Osteoblast (primary cell): ENCODE data around the gene H1-8. TPM values are rescaled to one million over a fixed set of nuclear protein-coding genes. Genes with fewer than 3 reads are reported as not detected.

Experiments used
- DNase-seq: peaks from one replicate; pipeline ENCODE4 v3.0.0; 2011; ENCODE audit warnings: low spot score, mixed read lengths; ENCODE audit not compliant: insufficient read length; ENCODE audit errors: missing footprints
- H2AFZ ChIP-seq: 2 replicates; pipeline ENCODE4 v1.6.0; 2011; ENCODE audit warnings: mild to moderate bottlenecking, low read length
- H3K27ac ChIP-seq: 2 replicates; pipeline ENCODE4 v1.5.1; 2011; ENCODE audit warnings: mild to moderate bottlenecking, low read depth, low read length, moderate library complexity
- H3K27me3 ChIP-seq: 2 replicates; pipeline ENCODE4 v1.6.0; 2012; ENCODE audit warnings: mild to moderate bottlenecking, control low read depth, inconsistent platforms, low read length, moderate library complexity; ENCODE audit not compliant: insufficient read depth
- H3K36me3 ChIP-seq: 2 replicates; pipeline ENCODE4 v1.5.1; 2011; ENCODE audit warnings: mild to moderate bottlenecking, low read length, control low read depth, moderate library complexity; ENCODE audit not compliant: insufficient read depth
- H3K4me1 ChIP-seq: 2 replicates; pipeline ENCODE4 v1.5.1; 2011; ENCODE audit warnings: mild to moderate bottlenecking, low read length, control low read depth, moderate library complexity; ENCODE audit not compliant: insufficient read depth
- H3K4me2 ChIP-seq: 2 replicates; pipeline ENCODE4 v1.6.0; 2011; ENCODE audit warnings: mild to moderate bottlenecking, low read length; ENCODE audit not compliant: insufficient read depth
- H3K4me3 ChIP-seq: fragments of 200-600 bp; sonication (generic); 3 replicates; pipeline ENCODE4 v1.5.1; 2012; ENCODE audit warnings: mild to moderate bottlenecking, low read length, inconsistent platforms; ENCODE audit not compliant: insufficient read depth
- H3K79me2 ChIP-seq: 2 replicates; pipeline ENCODE4 v1.6.0; 2012; ENCODE audit warnings: mild to moderate bottlenecking, low read length, control low read depth, inconsistent platforms; ENCODE audit not compliant: insufficient read depth
- H3K9me3 ChIP-seq: 2 replicates; pipeline ENCODE4 v1.5.1; 2011; ENCODE audit warnings: low read depth, low read length, control low read depth
- H4K20me1 ChIP-seq: 2 replicates; pipeline ENCODE4 v1.6.0; 2012; ENCODE audit warnings: mild to moderate bottlenecking, low read length, control low read depth; ENCODE audit not compliant: insufficient read depth
- total RNA-seq: library from RNA; depleted of rRNA; stranded (reverse); fragments of >200 nt; gene quantifications from 2 replicates; pipeline ENCODE4 v1.2.3, GENCODE V29; 2012
- TF ChIP-seq, protein P1 (sequence below): IDR thresholded peaks from 2 replicates; pipeline ENCODE4 v1.5.1; 2011; ENCODE audit warnings: mild to moderate bottlenecking, low read depth, low read length, moderate library complexity; ENCODE audit errors: extremely low read depth

The H1-8 gene
- total RNA-seq, 1 donor = not detected

GRCh38 chr3:129529436-129530210 is 13.4 kb upstream of the H1-8 start:
- TF ChIP-seq, protein P1, sequence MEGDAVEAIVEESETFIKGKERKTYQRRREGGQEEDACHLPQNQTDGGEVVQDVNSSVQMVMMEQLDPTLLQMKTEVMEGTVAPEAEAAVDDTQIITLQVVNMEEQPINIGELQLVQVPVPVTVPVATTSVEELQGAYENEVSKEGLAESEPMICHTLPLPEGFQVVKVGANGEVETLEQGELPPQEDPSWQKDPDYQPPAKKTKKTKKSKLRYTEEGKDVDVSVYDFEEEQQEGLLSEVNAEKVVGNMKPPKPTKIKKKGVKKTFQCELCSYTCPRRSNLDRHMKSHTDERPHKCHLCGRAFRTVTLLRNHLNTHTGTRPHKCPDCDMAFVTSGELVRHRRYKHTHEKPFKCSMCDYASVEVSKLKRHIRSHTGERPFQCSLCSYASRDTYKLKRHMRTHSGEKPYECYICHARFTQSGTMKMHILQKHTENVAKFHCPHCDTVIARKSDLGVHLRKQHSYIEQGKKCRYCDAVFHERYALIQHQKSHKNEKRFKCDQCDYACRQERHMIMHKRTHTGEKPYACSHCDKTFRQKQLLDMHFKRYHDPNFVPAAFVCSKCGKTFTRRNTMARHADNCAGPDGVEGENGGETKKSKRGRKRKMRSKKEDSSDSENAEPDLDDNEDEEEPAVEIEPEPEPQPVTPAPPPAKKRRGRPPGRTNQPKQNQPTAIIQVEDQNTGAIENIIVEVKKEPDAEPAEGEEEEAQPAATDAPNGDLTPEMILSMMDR = no peak
- Histone ChIP-seq H2AFZ (peak overlapping the region; percentile 76), H3K4me1 (peaks cover 15% of the 10 kb centered on the region), H3K4me3 (no peak overlapping the region), H3K79me2 (no peaks in the 10 kb centered on the region), H3K27me3 (no peaks in the 10 kb centered on the region), H4K20me1 (no peaks in the 10 kb centered on the region), H3K36me3 (no peaks in the 10 kb centered on the region), H3K9me3 (no peaks in the 10 kb centered on the region), H3K27ac (no peak overlapping the region), H3K4me2 (peak overlapping the region; percentile 24)
- DNase-seq = peak; percentile 71

- H3K79me2 ChIP-seq = no peaks in the 10 kb centered on the region
- peak overlapping the region; percentile 24 for H3K4me2 ChIP-seq
- H3K27ac ChIP-seq = no peak overlapping the region
- no peaks in the 10 kb centered on the region for H3K36me3 ChIP-seq
- TF ChIP-seq, protein P1 = no peak
- no peaks in the 10 kb centered on the region for H4K20me1 ChIP-seq
- H3K9me3 ChIP-seq = no peaks in the 10 kb centered on the region
- no peaks in the 10 kb centered on the region for H3K27me3 ChIP-seq
- peaks cover 13% of the 10 kb centered on the region for H3K4me1 ChIP-seq
- DNase-seq = peak; percentile 88
- peak overlapping the region; percentile 76 for H2AFZ ChIP-seq
- no peak overlapping the region for H3K4me3 ChIP-seq
Observed at GRCh38 chr3:129530251-129530791, 12.7 kb upstream of the H1-8 start.

- TF ChIP-seq, protein P1 = no peak
- Histone ChIP-seq H3K4me3 (no peak overlapping the region), H2AFZ (no peak overlapping the region)
Observed at GRCh38 chr3:129530821-129531220, 12.2 kb upstream of the H1-8 start.

DNA sequence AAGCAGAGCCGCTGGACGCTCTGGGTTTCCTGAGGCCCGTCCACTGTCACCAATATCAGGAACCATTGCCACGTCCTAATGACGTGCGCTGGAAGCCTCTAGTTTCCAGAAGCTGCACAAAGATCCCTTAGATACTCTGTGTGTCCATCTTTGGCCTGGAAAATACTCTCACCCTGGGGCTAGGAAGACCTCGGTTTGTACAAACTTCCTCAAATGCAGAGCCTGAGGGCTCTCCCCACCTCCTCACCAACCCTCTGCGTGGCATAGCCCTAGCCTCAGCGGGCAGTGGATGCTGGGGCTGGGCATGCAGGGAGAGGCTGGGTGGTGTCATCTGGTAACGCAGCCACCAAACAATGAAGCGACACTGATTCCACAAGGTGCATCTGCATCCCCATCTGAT is 11.3 kb upstream of the H1-8 start:
- Histone ChIP-seq H3K79me2 (no peaks in the 10 kb centered on the region), H3K4me3 (no peak overlapping the region), H3K4me2 (no peak overlapping the region), H3K36me3 (no peaks in the 10 kb centered on the region), H3K9me3 (no peaks in the 10 kb centered on the region), H4K20me1 (no peaks in the 10 kb centered on the region), H3K27ac (no peak overlapping the region), H3K27me3 (no peaks in the 10 kb centered on the region), H2AFZ (no peak overlapping the region), H3K4me1 (peaks cover 8% of the 10 kb centered on the region)
- DNase-seq = peak; percentile 66
- TF ChIP-seq, protein P1 = no peak

More at GRCh38 chr3:129530821-129531220, 12.2 kb upstream of the H1-8 start:
- no peaks in the 10 kb centered on the region for H3K9me3 ChIP-seq
- no peaks in the 10 kb centered on the region for H4K20me1 ChIP-seq
- H3K4me1 ChIP-seq = peaks cover 8% of the 10 kb centered on the region
- no peak overlapping the region for H3K4me2 ChIP-seq
- no peak overlapping the region for H3K27ac ChIP-seq
- H3K27me3 ChIP-seq = no peaks in the 10 kb centered on the region
- peak; percentile 58 for DNase-seq
- H3K79me2 ChIP-seq = no peaks in the 10 kb centered on the region
- no peaks in the 10 kb centered on the region for H3K36me3 ChIP-seq
